Measurements from ENCODE around the gene IDUA. TPM values are rescaled to one million over a fixed set of nuclear protein-coding genes. Genes with fewer than 3 reads are reported as not detected.

IDUA gene
- total RNA-seq, 1 donor from 2014 or later, result 37.2 TPM

- no peak overlapping the region for H3K27ac Mint-ChIP-seq
- no peaks in the 10 kb centered on the region for H3K9me3 Mint-ChIP-seq
- H3K36me3 Mint-ChIP-seq, result no peaks in the 10 kb centered on the region
- no peaks in the 10 kb centered on the region for H3K27me3 Mint-ChIP-seq
- no peak overlapping the region for H3K4me3 Mint-ChIP-seq
- no peak for DNase-seq (ENCODE audit: extremely low spot score, unreplicated experiment)
- H3K4me1 Mint-ChIP-seq (ENCODE audit: unreplicated experiment), result no peaks in the 10 kb centered on the region
- no peak for TF ChIP-seq CTCF (conservative IDR thresholded peaks at IDR 0.05)
Measured at GRCh38 chr4:1033840-1034551, 47.2 kb downstream of the IDUA start.

- no peak for TF ChIP-seq CTCF (conservative IDR thresholded peaks at IDR 0.05)
- Mint-ChIP-seq H3K4me1 (ENCODE audit: unreplicated experiment) (peaks cover 4% of the 10 kb centered on the region), H3K27me3 (no peaks in the 10 kb centered on the region), H3K4me3 (no peak overlapping the region), H3K9me3 (no peaks in the 10 kb centered on the region), H3K36me3 (no peaks in the 10 kb centered on the region), H3K27ac (no peak overlapping the region)
- DNase-seq (ENCODE audit: extremely low spot score, unreplicated experiment), result no peak
Measured at GRCh38 chr4:1035510-1035909, 48.7 kb downstream of the IDUA start.

GRCh38 chr4:1036095-1036494 lies 49.3 kb downstream of the IDUA start:
- Mint-ChIP-seq H3K27me3 (no peaks in the 10 kb centered on the region), H3K4me3 (no peak overlapping the region), H3K36me3 (no peaks in the 10 kb centered on the region), H3K9me3 (no peaks in the 10 kb centered on the region), H3K27ac (no peak overlapping the region), H3K4me1 (ENCODE audit: unreplicated experiment) (peaks cover 4% of the 10 kb centered on the region)
- no peak for TF ChIP-seq CTCF (conservative IDR thresholded peaks at IDR 0.05)
- no peak for DNase-seq (ENCODE audit: extremely low spot score, unreplicated experiment)

DNA sequence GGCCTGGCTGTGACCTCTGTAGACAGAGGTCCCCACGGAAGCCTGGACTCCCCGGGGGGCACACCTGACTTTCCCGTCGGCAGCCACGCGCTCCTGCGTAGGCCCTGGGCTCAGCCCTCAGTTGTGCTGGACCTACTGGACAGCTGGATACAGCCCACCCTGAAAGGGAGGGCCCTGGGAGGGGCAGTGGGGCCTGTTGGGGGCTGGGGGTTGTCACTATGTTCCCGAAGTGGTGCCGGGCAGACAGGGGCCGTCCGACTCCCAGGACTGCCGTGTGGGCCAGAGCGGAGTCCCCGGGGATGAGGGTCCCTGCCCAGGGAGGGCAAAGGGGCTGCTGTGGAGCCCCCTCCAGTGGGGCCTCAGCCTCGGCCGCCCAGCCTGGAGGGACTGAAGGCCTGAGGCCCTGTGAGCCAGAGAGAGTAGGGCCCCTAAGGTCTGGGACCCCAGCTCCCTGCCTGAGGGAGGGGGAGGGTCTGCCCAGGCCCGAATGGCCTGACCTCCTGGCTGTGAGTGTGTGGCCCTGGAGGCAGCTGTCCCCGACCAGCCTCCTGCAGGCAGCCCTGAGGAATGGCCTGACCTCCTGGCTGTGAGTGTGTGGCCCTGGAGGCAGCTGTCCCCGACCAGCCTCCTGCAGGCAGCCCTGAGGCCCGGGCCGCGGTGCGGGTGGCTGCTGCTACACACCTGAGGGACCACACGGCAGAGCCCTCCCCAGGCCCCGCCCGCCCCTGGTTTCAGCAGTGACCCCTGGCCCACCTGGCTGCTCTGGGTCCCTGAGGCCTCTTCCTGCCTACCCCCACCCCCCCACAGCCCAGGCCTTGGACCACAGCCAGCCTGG lies 50.3 kb downstream of the IDUA start:
- Mint-ChIP-seq H3K27ac (no peak overlapping the region), H3K4me1 (ENCODE audit: unreplicated experiment) (peaks cover 10% of the 10 kb centered on the region), H3K36me3 (no peaks in the 10 kb centered on the region), H3K27me3 (no peaks in the 10 kb centered on the region), H3K9me3 (no peaks in the 10 kb centered on the region), H3K4me3 (no peak overlapping the region)
- no peak for DNase-seq (ENCODE audit: extremely low spot score, unreplicated experiment)
- TF ChIP-seq CTCF (conservative IDR thresholded peaks at IDR 0.05), result no peak

DNA sequence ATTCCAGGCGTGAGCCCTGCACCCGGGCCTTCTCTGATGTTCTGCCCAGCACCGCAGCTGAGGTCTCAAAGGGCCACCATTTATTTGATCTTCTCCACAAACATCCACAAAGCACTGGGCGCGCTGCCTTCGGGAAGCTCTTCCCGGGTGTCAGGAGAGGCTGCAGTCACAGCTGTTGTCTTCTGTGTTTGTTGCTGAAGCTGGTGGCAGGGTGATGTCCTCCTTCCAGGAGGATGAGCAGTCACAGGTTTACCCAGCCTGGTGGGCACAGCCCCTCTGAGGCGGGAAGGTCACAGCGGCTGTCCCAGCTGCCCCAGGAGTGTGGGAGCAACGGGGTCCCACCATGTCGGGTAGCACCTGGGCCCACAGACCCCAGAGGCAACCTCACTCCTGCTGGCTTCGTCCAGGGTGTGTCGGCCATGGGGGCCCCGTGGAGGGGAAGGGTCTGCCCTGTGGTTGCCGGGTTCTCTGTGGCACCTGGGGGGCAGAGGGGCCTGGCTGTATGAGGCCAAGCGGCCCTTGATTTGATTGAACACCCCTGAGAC lies 52.2 kb downstream of the IDUA start:
- Mint-ChIP-seq H3K9me3 (no peaks in the 10 kb centered on the region), H3K36me3 (no peaks in the 10 kb centered on the region), H3K4me1 (ENCODE audit: unreplicated experiment) (peaks cover 15% of the 10 kb centered on the region), H3K4me3 (no peak overlapping the region), H3K27ac (no peak overlapping the region), H3K27me3 (peaks cover 3% of the 10 kb centered on the region)
- no peak for DNase-seq (ENCODE audit: extremely low spot score, unreplicated experiment)
- TF ChIP-seq CTCF (conservative IDR thresholded peaks at IDR 0.05), result no peak
